ENCODE data around the gene SLC39A9.
"Not testable (repeated sequence)": the region's sequence is repeated elsewhere in the genome, so short reads cannot be mapped to it uniquely, and the experiment has no call there.

Gene SLC39A9

DNA sequence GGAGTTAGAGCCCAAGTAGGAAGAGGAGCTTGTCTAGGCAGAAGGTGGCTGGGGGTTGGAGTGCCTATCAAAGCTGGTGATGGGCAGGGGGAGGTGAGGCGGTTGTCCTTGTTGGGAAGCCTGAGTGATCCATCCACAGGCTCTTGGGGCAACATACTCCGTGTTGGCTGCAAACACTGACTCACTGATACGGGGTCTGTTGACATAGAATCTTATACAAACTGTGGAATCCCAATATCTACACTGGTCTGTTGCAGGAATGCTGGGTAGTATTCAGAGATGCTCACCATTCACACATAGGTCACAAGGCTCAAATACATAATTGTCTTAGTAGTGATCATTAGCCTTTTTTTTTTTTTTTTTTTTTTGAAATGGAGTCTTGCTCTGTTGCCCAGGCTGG, 26.3 kb upstream of the SLC39A9 start:
- no peak for DNase-seq

DNA sequence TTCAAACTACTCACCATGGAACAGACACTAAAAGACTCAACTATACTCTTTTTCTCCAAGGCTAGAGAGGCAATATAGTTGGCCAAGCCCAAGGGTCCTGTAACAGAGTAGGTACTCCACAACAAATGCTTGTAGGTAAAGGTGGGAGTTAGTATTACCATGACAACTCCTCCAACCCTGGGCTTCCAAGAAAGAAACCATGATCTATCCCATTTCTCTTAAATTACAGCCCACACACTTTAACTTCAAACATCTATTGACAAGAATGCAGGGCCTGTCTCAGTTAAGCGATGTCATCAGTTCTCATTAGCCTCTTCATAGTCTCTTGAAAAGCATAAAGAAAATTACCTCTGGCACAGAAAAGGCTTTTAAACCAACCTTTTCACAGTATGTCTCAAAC, 25.4 kb upstream of the SLC39A9 start:
- no peak for DNase-seq

DNA sequence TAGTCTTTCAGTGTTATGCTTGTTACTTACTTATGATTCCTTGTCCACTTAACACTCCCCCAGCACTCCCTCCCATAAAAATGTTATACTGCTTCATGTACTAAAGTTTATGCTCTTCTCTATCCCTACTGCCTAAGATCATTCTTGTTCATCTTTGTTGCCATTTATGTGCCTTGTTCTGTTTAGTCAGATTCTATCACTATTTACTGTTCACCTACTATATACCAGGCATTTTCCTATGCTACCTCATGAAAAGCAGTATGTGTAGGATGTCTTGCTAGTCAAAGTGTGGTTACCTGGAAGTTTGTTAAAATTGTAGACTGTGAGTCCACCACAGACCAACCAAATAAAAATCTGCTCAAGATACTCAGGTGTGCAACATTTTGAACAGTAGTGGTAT, 24.3 kb upstream of the SLC39A9 start:
- DNase-seq = no peak

DNA sequence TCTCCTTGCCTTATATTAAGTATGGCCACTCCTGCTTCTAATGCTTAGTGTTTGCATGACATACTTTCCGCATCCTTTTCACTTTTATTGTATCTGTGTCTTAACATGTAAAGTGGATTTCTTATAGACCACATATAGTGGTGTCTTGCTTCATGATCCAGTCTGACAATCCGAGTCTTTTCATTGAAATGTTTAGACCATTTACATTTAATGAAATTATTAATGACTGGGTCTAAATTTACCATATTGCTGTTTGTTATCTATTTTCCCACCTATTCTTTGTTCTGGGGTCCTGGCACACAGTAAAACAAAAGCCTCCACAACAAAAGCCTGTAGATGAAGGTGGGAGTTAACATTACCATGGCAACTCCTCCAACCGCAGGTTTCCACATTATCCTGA, 23.3 kb upstream of the SLC39A9 start:
- no peak for DNase-seq

DNA sequence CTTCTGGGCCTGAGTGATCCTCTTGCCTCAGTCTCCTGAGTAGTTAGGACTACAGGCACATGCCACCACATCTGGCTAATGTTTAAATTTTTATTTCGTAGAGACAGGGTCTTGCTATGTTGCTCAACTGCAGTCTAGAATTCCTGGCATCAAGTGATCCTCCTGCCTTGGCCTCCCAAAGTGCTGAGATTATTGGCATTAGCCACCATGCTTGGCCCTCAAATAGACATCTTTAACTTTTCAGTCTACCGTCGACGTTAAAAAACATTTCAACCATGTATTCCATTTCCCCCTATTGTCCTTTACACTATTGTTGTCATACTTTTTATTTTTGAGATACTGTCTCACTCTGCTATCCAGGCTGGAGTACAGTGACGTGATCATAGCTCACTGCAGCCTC, 22.8 kb upstream of the SLC39A9 start:
- DNase-seq = no peak

DNA sequence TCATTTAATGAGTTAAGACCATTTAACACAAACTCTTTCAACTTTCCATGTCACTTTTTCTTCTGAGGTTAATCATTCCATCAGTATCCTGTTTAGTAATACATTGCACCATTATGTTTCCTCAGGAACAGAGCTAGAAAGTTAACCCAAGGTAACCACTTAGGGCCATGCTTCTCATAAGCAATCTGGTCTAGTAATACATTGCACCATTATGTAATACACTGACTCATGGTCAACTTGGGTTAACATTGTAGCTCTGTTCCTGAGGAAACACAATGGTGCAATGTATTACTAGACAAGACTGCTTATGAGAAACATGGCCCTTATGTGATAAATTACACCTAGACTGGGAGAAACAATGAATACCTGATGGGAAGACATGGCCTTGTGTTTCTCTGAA, 22.1 kb upstream of the SLC39A9 start:
- DNase-seq = no peak

DNA sequence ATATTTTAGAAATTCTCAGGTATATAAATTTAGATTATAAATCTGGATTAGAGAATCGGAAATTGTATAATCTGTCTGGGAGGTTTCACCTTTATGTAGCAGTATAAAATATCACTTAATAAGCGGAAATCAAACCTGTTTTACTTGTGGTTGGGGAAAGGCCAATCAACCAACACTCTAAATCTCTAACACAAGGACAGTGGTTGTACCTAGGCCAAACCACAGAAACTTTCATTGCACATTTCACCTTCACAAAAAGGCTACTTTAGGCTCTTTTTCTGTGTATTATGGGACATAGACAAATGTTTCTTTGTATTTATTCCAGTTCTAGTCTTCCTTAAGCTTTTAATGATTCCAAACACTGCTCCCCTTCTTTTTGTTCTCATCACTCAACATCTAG, 20.2 kb upstream of the SLC39A9 start:
- no peak for DNase-seq

DNA sequence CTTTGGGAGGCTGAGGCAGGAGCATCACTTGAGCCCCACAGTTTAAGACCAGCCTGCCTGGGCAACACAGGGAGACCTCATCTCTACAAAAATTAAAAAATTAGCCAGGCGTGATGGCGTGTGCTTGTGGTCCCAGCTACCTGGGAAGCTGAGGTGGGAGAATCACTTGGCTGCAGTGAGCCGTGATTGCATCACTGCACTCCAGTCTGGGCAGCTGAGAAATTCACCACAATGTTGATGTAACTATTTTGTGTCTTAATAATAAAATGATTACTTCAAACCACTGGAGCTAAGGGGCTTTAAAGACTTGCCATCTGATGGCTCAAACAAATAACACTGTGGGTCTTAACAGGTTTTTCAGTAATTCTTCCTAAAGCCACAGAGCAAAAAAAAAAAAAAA, 11.2 kb upstream of the SLC39A9 start:
- DNase-seq = no peak

DNA sequence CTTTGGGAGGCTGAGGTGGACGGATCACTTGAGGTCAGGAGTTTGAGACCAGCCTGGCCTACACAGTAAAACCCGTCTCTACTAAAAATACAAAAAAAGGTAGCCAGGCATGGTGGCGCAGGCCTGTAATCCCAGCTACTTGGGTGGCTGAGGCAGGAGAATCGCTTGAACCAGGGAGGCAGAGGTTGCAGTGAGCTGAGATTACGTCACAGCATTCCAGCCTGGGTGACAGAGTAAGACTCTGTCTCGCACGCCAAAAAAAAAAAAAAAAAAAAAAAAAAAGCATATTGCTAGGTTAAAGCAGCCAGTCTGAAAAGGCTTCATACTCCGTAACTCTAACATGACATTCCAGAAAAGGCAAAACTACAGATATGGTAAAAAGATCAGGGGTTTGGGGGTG, 7.1 kb upstream of the SLC39A9 start:
- DNase-seq = not testable (repeated sequence)

DNA sequence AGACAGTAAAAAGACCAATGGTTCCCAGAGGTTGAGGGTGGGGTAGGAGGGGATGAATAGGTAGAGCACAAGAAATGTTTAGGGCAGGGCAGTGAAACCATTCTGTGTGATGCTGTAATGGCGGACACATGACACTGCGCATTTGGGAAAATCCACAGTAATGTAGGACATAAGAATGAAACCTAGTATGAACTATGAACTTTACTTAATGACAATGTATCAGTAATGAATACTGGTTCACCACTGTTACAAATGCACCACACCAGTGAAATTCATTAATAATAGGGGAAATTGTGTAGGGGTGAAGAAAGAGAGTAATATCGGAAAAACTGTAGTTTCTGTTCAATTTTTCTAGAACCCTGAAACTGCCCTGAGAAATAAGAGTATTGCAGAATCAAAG, 6.0 kb upstream of the SLC39A9 start:
- DNase-seq = no peak

DNA sequence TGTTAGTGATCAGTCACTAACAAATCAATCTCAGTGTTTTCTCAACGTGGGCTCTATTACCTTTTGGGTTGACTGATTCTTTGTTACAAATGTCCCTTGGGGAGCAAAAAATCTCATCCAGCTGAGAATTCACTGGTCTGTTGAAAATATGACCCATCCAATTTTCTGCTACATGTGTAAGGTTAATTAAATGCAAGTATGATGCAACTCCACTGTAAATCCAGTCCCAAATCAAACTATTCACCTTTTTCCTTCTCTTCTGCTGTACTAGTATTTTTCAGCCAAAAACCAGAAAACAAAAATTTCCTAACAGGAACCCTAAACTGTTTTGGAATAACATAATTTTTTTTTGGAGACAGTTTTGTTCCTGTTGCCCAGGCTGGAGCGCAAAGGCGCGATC, 2.6 kb upstream of the SLC39A9 start:
- no peak for DNase-seq

DNA sequence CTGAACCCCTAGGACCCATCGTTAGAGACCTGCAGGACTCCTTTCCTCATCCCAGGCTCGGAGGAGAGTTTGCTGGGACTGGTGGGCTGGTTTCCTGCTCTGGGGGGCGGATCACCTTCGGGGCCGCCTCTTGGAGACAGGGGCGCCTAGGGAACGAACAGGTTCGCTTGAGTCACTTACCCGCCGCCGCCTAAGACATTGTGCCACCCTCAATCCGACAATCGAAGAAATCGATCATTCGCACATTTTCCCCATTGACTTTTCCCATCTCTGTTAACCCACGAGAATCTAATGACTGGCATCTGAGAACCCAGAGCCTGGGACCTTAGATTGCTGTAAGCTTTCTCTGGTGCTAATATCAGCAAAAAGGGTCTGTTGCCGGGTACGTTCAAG, 322 bp downstream of the SLC39A9 start:
- DNase-seq = no peak

DNA sequence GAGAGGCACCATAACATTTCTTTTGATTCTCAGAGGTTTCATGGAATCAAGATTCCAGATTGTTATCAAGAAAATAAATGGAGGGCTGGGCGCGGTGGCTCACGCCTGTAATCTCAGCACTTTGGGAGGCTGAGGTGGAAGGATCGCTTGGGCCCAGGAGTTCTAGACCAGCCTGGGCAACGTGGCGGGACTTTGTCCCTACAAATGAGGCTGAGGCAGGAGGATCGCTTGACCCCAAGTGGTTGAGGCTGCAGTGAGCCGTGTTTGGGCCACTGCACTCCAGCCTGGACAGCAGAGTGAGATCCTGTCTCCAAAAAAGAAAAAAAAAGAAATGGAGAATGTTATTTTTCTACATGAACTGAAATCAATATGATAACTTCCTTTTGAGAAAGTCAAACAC, 1.3 kb downstream of the SLC39A9 start:
- DNase-seq = no peak

DNA sequence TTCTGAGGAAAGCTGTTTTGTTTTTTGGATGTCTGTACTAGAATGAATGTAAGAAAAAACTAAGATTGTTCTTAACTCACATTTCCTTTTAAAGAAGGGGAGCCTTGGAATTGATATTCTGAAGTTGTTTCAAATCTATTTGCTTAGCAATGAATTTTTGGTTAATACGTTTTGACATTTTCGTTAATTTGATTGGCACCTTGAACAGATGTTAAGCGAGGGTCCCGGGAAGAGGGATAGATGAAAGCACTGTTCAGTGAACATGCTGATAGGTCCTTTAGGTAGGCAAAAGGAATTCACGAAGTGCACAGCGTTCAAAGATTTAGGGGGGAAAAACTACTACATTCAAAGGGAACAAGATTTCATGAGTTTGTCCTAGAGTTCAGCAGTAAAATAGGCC, 1.7 kb downstream of the SLC39A9 start:
- no peak for DNase-seq

DNA sequence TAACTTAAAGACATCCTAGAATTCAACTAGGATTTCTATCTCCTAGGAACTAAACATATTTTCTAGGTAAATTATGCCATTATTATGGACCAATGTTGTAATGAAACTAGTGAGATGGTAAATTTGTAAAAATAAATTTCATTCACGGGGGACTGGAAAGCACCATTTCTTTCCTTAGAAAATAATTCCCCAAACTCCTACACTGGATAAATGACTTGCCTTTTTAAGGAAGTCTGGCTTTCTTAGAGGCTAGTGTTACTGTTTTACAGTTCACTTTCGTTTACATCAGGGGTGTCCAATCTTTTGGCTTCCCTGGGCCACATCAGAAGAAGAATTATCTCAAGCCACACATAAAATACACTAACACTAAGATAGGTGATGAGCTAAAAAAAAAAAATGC, 3.3 kb downstream of the SLC39A9 start:
- no peak for DNase-seq

DNA sequence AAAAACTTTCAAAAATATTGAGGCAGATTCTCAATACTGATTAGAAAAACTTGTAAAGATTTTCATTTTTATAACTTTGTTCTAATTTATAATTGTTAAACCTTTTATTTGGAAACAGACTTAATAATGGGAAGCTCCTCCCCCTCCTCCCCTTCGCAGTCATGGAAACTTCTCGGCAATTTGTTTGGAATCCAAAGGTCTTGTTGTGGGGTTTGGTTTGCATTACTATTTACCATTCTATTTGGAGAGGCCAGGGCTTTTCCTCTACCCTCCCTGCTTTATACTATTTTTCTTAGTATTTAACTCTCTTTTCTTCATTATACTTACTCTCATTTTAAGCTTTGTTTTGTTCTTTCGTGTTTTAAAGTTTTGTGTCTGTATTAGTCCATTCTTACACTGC, 6.0 kb downstream of the SLC39A9 start:
- no peak for DNase-seq

DNA sequence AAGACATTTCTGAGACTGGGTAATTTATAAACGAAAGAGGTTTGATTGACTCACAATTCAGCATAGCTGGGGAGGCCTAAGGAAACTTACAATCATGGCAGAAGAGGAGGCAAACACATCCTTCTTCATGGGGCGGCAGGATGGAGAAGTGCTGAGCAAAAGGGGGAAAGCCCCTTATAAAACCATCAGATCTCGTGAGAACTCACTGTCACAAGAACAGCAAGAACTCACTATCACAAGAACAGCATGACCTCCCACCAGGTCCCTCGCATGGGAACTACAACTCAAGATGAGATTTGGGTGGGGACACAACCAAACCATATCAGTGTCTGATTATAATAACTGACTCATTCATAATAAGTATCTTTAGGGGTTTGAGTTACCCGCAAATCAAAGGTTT, 6.4 kb downstream of the SLC39A9 start:
- DNase-seq = no peak

DNA sequence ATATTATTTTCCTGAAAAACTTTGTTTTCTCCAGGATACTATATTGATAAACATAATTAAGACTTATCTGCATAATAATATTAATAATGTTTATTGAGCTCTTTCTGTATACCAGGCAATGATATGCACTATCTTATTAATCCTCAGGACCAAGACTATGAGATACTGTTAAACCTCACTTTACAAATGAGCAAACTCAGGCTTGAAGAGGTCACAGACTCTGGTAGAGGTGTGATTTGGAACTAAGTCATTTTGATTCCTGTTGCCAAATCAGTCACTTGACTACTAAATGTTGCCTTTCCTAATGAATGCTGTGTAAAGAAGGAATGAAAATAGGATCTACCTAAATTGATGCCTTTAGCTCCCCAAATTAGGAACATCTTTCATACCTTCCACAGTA, 7.3 kb downstream of the SLC39A9 start:
- no peak for DNase-seq

DNA sequence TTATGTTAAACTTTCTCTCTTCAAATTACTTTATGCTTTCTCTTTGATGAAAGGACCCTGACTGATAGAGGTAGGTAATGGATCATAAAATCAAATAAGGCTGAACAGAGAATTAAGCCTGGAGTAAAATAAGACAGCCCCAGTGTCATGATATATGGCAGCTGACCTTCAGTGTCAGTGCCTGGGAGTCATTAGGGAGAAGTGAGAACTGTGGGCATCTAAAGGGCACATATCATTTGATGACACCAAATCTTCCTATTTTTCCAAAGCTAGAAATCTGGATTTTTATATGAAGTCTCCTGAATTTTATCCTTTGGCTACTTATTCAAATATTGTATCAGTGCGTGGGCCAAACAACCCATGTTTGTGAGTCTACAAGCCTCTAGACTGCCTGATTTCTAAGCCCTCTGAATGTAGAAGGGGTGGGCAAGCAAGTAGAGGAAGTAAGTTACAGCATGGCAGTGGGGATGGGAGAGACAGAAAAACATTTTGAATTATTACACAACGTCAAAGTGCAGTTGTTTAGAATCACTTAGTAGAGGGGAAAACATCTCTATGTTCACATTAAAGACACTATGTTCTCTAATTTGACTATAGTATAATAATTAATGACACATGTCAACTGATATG, 10.0 kb downstream of the SLC39A9 start:
- no peak for DNase-seq

DNA sequence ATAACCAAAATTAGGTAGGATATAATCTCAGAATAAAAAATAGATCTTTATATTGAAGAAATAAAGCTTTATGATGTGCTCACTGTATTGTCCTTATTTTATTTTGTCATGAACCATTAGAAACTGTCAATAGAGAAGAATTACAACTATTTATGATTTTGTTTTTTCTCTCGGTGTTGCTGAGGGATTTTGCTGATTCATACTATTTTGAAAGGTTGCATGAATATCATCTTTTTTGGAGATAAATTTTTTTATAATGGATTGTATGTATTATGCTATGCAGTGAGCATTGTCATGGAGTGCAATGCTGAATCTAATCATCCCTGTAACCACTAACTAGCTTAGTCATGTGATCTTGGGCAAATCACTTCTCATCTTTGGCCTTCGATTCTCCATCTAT, 15.0 kb downstream of the SLC39A9 start:
- DNase-seq = no peak

DNA sequence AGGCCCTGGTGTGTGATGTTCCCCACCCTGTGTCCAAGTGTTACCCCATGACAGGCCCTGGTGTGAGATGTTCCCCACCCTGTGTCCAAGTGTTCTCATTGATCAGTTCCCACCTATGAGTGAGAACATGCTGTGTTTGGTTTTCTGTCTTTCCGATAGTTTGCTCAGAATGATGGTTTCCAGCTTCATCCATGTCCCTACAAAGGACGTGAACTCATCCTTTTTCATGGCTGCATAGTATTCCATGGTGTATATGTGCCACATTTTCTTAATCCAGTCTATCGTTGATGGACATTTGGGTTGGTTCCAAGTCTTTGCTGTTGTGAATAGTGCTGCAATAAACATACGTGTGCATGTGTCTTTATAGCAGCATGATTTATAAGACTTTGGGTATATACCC, 17.6 kb downstream of the SLC39A9 start:
- not testable (repeated sequence) for DNase-seq

DNA sequence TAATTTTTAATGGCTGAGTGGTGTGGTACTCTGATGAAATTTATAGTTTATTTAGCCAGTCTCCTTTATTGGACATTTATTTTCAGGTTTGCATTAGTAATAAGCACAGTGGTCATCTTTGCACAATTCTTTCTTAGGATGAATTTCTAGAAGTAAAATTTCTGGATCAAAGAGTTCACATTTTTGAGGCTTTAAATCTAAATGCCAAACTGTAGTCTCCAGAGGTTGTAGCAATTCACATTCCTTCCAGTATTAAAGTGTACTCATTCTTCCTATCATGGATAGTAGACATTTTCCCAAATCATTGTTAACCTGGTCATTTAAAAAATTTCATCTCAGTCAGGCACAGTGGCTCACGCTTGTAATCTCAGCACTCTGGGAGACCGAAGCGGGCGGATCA, 24.8 kb downstream of the SLC39A9 start:
- DNase-seq = no peak

DNA sequence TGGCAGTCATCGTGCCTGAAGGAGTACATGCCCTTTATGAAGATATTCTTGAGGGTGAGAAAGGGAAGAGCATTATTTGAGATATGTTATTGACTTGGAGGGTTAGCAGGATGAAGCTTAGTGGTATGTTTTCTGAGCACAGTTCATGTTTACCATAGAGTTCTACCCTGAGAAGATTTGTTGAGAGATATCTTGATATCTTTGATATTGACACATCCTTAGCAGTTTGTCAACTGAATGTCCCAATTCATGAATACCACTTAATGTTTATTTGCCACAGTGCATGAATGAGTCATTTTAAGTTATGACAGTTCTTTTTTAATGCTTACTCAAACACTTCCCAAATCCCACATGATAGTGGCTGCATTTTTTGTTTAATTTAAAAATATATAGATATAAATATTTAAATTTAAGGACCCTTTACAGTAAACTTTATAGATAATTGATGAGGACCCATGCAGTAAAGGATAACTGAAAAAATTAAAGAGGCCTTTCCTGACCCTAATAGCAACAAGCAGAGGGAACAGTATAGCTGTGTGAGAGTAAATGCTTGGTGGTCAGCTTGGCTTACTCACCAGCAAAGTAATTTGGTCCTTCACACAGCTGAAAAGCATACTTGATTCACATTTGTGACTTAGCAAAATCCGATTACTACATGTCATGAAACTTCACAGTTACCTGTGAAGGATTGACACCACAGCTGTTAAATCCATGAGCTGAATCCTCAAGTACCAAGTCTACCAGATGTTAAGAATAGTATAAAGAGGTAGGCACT, 25.8 kb downstream of the SLC39A9 start:
- no peak for DNase-seq

DNA sequence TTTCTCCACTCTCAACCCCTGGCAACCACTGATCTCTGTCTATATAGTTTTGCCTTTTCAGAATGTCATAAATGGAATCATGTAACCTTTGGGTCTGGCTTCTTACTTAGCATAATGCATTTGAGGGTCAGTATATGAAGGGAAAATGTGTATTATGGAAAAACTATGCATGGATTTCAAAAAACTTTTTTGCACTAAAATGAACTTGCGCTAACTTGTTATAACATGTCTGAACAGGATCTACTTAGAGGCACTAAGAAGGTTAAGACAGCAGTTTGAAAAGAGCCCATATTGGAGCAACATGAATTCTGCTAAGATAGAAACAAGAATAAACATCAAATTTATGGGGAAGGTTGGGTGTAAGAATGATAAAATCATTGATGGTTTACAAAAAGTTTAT, 29.1 kb downstream of the SLC39A9 start:
- no peak for DNase-seq

All from NCI-H510A treated with DMSO at 0.1 percent for 48 hours (cell line).